HT-29 (cell line): ENCODE data around the gene GREB1. TPM values are rescaled to one million over a fixed set of nuclear protein-coding genes. Genes with fewer than 3 reads are reported as not detected.

Source experiments
- DNase-seq: peaks from one replicate; pipeline ENCODE4 v3.0.0-alpha.2; 2015; ENCODE audit warnings: low spot score
- total RNA-seq: library from RNA; depleted of rRNA; stranded (reverse); fragments of >200 nt; shearing (Covaris generic); gene quantifications from 2 replicates; pipeline ENCODE4 v1.2.3, GENCODE V29; 2014

Gene GREB1
- total RNA-seq, 1 experiment from 2014 or later: not detected

GRCh38 chr2:11512431-11512830 is 21.4 kb upstream of the GREB1 start:
- DNase-seq: no peak

GRCh38 chr2:11513319-11513718 is 20.5 kb upstream of the GREB1 start:
- DNase-seq: no peak

GRCh38 chr2:11514081-11514730 is 19.6 kb upstream of the GREB1 start:
- no peak for DNase-seq

DNA sequence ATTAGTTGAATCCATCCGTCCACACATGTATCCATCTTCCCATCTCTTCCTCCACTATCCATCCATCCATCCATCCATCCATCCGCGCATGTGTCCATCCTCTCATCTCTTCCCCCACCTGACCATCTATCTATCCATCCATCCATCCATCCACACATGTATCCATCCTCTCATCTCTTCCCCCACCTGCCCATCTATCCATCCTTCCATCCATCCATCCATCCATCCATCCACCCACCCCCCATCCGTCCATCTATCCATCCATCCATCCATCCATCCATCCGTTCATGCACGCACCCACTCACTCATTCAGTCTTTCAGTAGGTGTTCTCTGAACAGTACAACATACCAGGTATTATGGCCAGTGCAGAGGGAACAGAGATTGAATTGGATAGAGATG is 18.9 kb upstream of the GREB1 start:
- DNase-seq: no peak

- DNase-seq: no peak
These were observed 18.3 kb upstream of the GREB1 start for GRCh38 chr2:11515490-11515981.

DNA sequence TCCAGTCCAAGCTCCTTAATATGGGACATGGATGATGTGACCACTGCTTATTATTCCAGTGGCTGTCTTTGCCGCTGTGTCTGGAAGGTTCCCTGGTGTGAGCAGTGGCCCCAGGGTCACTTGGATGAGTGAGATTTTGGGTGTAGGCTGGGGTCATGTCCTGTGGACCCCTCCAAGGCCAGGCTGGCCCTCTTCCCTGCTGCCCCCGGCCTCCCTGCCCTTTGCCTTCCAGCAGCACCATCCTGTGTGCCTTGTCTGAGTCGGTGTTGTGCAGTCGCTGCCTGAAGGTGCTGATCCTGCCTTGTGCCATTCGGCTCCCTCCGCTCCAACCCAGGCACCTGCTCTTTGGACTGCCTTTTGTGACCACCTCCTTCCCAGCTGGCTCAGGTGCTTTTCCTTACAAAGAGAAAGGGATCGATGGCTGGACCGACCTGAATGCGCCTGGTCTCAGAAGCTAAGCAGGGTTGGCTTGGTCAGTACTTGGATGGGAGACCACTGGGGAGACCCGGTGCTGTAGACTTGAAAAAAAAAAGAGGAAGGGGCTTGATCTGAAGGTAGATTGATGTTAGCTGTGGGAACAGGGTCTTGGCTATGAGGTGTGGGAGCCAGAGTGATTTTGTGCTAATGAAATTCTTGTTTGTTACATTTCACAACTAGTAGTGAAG is 16.7 kb upstream of the GREB1 start:
- no peak for DNase-seq

DNA sequence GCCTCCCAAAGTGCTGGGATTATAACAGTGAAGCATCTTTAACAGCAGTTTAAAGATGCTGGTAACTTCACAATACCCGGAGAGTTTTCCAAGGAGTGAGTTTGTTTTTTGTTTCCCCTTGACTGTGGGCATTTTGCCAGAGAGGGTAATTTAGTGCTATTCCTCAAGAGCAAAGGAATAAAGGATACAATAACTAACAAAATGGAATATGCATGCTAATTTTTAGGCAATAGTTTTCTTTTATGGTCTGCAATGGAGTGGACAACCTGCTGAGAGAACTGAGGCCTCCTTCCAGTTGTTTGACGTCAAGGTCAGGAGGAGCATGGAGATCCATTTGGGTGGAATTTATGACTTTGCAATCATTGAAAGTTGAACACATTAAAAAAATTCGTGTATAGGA is 15.9 kb upstream of the GREB1 start:
- no peak for DNase-seq

GRCh38 chr2:11520092-11520693 is 13.7 kb upstream of the GREB1 start:
- DNase-seq: peak; percentile 12

- no peak for DNase-seq
These were observed 12.1 kb upstream of the GREB1 start for GRCh38 chr2:11521775-11522174.

GRCh38 chr2:11524470-11524869 is 9.4 kb upstream of the GREB1 start:
- no peak for DNase-seq

GRCh38 chr2:11525762-11526161 is 8.1 kb upstream of the GREB1 start:
- no peak for DNase-seq

- no peak for DNase-seq
These were observed 6.8 kb upstream of the GREB1 start for GRCh38 chr2:11527001-11527400.

DNA sequence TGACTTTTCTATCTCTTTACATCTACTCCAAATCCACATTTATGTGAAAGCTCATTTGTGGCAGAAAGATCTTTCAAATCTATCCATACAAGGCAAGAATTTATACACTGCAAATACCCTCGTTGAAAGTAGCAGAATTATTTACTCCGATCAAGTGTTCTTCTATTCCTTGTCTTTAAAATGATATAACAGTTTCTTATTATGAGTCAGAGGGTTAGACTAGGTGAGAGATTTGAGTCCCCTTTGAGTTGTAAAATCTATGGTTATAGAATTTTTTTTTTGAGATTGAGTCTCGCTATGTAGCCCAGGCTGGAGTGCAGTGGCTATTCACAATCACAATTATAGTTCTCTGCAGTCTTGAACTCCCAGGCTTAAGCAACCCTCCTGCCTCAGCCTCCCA is 5.6 kb upstream of the GREB1 start:
- no peak for DNase-seq

DNA sequence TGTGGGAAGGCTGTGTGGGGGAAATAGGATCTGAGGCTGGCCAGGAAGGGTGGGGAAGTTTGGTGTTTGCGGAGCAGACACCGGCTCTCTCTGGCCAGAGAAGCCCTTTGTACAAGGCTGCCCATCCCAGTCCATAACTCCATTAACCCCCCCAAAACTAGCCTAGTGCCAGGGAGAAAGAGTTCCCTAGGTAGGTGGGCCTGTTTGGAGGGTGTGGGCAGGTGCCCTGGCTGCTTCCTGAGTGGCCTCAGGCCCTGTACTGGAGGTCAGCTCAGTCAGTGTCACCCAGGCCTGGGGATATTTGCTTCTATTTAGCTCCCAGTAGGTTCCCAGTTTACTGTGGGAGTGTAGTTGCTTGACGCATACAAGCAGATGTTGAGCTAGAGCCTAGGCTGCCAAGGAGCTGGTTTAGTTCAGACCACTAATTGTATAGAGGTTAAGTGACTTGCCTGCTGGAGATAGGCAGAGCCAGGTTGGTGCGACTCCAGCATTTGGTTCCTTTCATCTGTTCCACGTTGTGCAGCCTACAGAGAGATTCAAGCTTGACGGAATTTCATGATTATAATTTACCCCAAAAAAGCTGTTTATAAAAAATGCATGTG is 2.9 kb upstream of the GREB1 start:
- no peak for DNase-seq

DNA sequence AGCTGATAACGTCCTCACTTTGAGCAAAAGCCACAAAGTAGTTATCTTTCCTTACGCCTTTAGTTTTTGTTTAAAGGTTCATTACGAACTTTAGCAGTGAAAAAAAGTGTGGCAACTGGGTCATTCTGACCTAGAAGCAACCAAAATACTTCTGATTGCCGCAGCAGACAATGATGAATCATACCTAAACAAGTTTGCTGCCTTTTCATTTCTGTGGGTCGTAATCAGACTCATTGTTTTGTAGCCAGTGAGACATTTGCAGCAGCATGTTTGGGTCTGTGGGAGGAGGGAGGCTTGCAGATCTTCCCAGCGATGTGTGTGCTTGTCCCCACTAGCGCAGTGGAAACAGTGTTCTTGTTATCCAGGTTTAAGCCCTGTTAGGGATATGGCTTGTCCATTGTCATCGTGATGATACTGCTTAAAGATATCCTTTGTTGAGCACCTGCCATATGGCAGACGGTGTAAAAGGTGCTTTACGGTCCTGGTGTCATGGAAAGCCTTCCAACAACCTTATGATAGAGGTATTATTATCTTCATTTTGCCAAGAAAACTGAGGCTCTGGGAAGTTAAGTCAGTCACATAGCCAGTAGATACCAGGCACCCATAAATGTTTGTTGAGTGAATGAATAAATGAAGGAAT is 1.3 kb upstream of the GREB1 start:
- DNase-seq: no peak

- no peak for DNase-seq
These were observed 363 bp downstream of the GREB1 start for GRCh38 chr2:11534071-11534745.

- DNase-seq: no peak
These were observed 1.1 kb downstream of the GREB1 start for GRCh38 chr2:11534746-11535484.

DNA sequence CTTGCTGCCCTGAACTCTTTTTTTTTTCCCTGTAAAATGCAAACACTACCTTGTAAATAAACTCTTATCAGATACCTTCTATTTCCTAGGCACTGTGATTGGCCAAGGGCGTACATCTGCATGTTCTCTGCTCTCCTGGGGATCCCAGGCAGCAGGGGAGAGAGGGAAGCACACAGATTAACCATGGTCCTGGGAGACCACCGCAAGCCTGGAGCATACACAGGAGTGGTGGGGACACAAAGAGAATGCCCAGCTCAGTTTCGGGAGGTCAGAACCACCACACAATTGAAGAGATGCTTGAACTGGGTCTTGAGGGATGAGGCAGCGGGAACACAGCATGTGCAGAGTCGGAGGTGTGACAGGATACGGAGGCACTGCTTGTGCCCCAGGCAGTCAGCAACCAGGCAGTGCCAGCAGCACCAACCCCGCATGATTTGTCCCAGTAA is 2.1 kb downstream of the GREB1 start:
- DNase-seq: no peak

GRCh38 chr2:11537951-11538350 is 4.1 kb downstream of the GREB1 start:
- DNase-seq: no peak

DNA sequence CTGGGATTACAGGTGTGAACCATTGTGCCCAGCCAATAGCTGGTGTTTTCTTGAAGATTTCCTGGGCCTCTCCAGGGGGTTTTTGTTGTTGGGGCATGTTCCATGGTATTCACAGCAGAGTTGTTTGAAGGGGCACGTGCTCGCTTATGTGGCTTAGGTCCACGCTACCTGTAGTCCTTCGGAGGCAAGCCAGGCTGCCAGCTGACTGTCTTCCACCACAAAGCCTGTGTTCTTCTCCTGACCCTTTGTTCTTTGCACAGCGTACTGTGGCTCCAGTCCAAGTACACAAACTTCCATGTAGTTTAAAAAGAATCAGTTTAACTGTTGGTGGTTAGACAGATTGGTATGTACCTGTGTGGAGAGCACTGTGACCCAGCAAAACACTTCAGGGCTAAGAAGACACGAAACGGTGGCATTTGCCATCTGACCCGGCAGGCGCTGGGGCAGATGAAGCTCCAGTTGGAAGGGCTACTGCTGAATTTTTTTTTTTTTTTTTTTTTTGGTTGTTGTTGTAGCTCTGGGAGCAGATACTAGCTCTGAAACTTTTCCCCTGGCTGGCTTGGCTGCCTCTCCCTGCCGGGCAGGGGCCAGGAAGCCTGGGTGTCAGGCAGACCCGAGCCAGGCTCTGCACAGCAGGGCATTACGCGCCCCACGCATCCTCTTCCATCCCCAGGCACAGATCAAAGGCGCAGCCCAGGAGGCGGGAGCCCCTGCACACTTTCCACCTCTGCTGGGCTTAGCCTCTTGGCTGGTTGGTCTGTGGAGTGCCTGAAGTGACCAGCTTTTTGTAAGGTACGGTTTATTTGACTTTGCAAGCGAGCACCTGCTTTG is 5.7 kb downstream of the GREB1 start:
- no peak for DNase-seq
